Neural progenitor cell (in vitro differentiated cells): Measurements from ENCODE around the gene KRT13. TPM values are rescaled to one million over a fixed set of nuclear protein-coding genes. Genes with fewer than 3 reads are reported as not detected.
A peak's percentile ranks its signal among the peaks of the same experiment; 100 is the strongest.

Source experiments
- DNase-seq: peaks from one replicate; pipeline ENCODE4 v3.0.0-alpha.2; 2016; ENCODE audit warnings: low spot score
- H2AFZ ChIP-seq: fragments of 200-600 bp; sonication (generic); replicated peaks from 2 replicates; pipeline ENCODE4 v1.6.1; 2016; ENCODE audit warnings: antibody characterized with exemption
- H3F3A ChIP-seq: fragments of 200-600 bp; sonication (generic); 2 replicates; pipeline ENCODE4 v1.6.1; 2016; ENCODE audit warnings: antibody characterized with exemption, low read depth
- H3K27ac ChIP-seq: fragments of 200-600 bp; sonication (generic); 2 replicates; pipeline ENCODE4 v1.5.1; 2016; ENCODE audit warnings: mild to moderate bottlenecking
- H3K27me3 ChIP-seq: fragments of 200-600 bp; sonication (generic); 2 replicates; pipeline ENCODE4 v1.6.1; 2016; ENCODE audit warnings: mild to moderate bottlenecking, moderate library complexity
- H3K36me3 ChIP-seq: fragments of 200-600 bp; sonication (generic); 2 replicates; pipeline ENCODE4 v1.5.1; 2016
- H3K4me1 ChIP-seq: fragments of 200-600 bp; sonication (generic); 2 replicates; pipeline ENCODE4 v1.6.1; 2016; ENCODE audit warnings: mixed run types
- H3K4me2 ChIP-seq: fragments of 200-600 bp; sonication (generic); 2 replicates; pipeline ENCODE4 v1.6.1; 2016
- H3K4me3 ChIP-seq: fragments of 200-600 bp; sonication (generic); 2 replicates; pipeline ENCODE4 v1.5.1; 2016
- H3K79me2 ChIP-seq: fragments of 200-600 bp; sonication (generic); 2 replicates; pipeline ENCODE4 v1.6.1; 2016; ENCODE audit warnings: low read depth
- H3K9ac ChIP-seq: fragments of 200-600 bp; sonication (generic); 2 replicates; pipeline ENCODE4 v1.6.1; 2016
- H3K9me3 ChIP-seq: fragments of 200-600 bp; sonication (generic); 2 replicates; pipeline ENCODE4 v1.5.1; 2016; ENCODE audit warnings: low read depth
- H4K20me1 ChIP-seq: fragments of 200-600 bp; sonication (generic); 2 replicates; pipeline ENCODE4 v1.6.1; 2016; ENCODE audit warnings: low read depth
- H3K27ac Mint-ChIP-seq: 3 replicates; pipeline ENCODE4 v1.8.0; 2021; ENCODE audit warnings: mixed read lengths
- H3K27me3 Mint-ChIP-seq: 2 replicates; pipeline ENCODE4 v1.8.0; 2022; ENCODE audit warnings: low read depth, mild to moderate bottlenecking, inconsistent platforms, moderate library complexity, mixed read lengths; ENCODE audit not compliant: insufficient read depth
- H3K36me3 Mint-ChIP-seq: 3 replicates; pipeline ENCODE4 v1.8.0; 2021; ENCODE audit warnings: mixed read lengths
- H3K4me1 Mint-ChIP-seq: 3 replicates; pipeline ENCODE4 v1.8.0; 2021; ENCODE audit warnings: mixed read lengths
- H3K4me3 Mint-ChIP-seq: 3 replicates; pipeline ENCODE4 v1.8.0; 2021; ENCODE audit warnings: mild to moderate bottlenecking, moderate library complexity, mixed read lengths
- H3K9me3 Mint-ChIP-seq: 3 replicates; pipeline ENCODE4 v1.8.0; 2020; ENCODE audit warnings: mixed read lengths
- EZH2 ChIP-seq: fragments of 200-600 bp; sonication (generic); IDR thresholded peaks from 2 replicates; pipeline ENCODE4 v1.6.1; 2017; ENCODE audit warnings: antibody characterized with exemption, mild to moderate bottlenecking, moderate library complexity
- EZH2phosphoT487 ChIP-seq: fragments of 200-600 bp; sonication (generic); IDR thresholded peaks from 2 replicates; pipeline ENCODE4 v1.6.1; 2017; ENCODE audit warnings: antibody characterized with exemption
- total RNA-seq: library from RNA; depleted of rRNA; stranded (reverse); fragments of >200 nt; gene quantifications from 2 replicates; pipeline ENCODE4 v1.2.3, GENCODE V29; 2015; ENCODE audit warnings: low replicate concordance
- TF ChIP-seq, protein P1 (sequence below): fragments of 200-600 bp; sonication (generic); IDR thresholded peaks from 2 replicates; pipeline ENCODE4 v1.5.1; 2017; ENCODE audit warnings: antibody characterized with exemption, mild to moderate bottlenecking

KRT13 gene
- total RNA-seq, 1 donor from 2014 or later = not detected

DNA sequence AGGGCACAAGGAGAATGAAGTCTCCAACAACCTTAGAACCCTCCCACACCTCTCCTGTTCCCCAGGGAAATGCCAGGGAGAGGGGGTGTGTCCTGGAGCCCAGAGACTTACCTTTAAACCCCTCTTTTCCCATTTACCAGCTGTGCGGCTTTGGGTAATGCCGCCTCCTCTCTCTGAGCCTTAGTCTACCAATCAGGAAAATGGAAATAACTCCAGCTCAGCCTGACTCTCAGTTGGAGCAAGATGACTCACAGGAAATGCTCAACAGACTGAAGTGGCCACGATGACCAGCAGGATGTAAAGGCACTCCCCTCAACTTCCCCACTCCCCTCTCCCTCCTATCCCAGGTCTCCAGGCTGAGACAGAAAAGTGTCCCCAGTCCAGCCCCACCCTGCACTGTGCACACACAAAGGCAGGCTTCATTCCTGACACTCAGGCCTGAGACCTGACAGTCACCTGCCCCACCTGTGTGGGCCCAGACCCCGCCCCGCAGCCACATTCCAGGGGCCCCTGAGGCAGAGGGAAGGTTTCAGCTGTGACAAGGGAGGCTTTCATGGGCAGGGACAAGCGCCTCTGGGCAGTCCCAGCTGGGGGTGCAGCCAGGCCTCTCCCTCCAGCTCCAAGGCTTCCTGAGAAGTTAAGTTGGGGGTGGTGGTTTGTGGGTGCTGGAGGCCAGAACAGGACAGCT lies 16.3 kb upstream of the KRT13 start:
- no peak overlapping the region for H2AFZ ChIP-seq
- Mint-ChIP-seq H3K27me3 (peaks cover 26% of the 10 kb centered on the region), H3K36me3 (no peaks in the 10 kb centered on the region), H3K27ac (no peak overlapping the region), H3K4me3 (no peak overlapping the region), H3K9me3 (peaks cover 2% of the 10 kb centered on the region), H3K4me1 (peaks cover 5% of the 10 kb centered on the region)
- H3K79me2 ChIP-seq = peaks cover 15% of the 10 kb centered on the region
- H3K27ac ChIP-seq = no peak overlapping the region
- H3K9ac ChIP-seq = no peak overlapping the region
- no peak for TF ChIP-seq EZH2phosphoT487
- TF ChIP-seq EZH2 = no peak
- TF ChIP-seq, protein P1, sequence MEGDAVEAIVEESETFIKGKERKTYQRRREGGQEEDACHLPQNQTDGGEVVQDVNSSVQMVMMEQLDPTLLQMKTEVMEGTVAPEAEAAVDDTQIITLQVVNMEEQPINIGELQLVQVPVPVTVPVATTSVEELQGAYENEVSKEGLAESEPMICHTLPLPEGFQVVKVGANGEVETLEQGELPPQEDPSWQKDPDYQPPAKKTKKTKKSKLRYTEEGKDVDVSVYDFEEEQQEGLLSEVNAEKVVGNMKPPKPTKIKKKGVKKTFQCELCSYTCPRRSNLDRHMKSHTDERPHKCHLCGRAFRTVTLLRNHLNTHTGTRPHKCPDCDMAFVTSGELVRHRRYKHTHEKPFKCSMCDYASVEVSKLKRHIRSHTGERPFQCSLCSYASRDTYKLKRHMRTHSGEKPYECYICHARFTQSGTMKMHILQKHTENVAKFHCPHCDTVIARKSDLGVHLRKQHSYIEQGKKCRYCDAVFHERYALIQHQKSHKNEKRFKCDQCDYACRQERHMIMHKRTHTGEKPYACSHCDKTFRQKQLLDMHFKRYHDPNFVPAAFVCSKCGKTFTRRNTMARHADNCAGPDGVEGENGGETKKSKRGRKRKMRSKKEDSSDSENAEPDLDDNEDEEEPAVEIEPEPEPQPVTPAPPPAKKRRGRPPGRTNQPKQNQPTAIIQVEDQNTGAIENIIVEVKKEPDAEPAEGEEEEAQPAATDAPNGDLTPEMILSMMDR = no peak
- H3F3A ChIP-seq = peaks cover 31% of the 10 kb centered on the region
- H3K4me1 ChIP-seq = peaks cover 10% of the 10 kb centered on the region
- H3K36me3 ChIP-seq = no peaks in the 10 kb centered on the region
- no peak overlapping the region for H3K4me2 ChIP-seq
- H4K20me1 ChIP-seq = peaks cover 36% of the 10 kb centered on the region
- H3K27me3 ChIP-seq = no peaks in the 10 kb centered on the region
- H3K9me3 ChIP-seq = no peaks in the 10 kb centered on the region
- no peak overlapping the region for H3K4me3 ChIP-seq
- DNase-seq = no peak

DNA sequence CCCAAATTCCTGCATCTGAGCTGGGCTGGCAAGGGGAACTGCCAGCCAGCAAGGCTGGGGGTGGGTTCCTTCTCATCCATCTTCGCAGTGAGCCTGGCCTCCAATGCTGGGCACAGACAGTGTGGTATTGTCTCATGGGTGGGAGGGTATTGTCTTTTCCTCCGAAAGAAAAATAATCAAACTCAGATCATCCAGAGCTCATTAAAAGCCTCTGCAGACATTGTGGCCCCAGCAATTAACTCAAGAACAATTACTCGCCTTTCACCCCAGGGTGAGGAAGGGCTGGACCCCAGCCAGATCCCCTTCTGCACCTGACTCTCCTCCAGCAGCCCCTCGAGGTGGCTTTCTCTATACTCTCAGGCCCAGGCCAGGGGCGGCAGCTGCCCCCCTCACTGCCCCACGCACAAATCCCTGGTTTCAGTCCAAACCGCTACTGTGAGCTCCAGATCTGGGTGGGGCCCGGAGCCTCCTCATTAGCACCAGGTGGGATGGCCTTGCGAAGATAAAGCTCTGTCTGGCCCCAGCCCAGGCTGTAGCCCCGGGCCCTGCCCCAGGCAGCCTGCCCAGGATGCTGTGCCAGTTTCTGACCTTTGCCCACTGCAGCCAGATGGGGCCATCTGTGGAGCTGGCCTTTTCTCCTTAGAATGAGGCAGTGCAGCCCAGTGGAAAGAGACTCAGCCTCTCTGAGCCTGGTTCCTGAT lies 15.6 kb upstream of the KRT13 start:
- H3K4me2 ChIP-seq = no peak overlapping the region
- no peak overlapping the region for H3K4me3 Mint-ChIP-seq

DNA sequence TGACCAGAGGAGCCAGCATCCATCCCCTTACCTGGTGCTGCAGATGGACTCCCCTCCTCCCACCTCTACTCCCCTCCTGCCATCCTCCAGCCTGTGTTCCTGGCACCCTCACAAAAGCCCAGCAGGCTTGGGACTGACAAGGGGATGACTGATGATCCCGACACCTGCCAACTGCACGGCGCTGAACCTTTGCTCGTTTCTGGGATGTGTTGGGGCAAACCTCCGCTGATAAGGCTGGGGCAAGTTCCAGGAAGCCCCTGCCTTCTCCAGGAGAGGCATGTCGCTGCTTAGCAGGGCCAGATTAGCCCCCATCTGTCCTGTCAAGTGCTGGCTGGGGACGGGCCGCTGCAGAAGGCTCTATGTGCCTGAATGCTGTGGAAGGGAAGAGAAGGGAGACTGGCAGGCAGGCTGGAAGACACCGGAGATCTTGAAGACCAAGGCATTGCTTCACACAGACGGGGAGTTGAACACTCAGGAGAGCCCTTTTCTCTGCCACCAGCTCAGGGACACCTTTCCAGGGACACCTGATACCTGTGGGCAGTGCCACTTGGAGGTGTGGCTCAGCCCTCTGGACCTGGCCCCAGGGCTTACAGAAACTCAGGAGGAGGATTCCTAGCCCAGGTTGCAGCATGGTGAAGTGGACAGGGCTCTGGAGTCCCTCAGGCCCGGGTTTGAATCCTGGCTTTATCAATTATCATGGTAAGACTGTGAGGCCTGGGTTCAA lies 14.3 kb upstream of the KRT13 start:
- H3K36me3 Mint-ChIP-seq = no peaks in the 10 kb centered on the region
- peaks cover 8% of the 10 kb centered on the region for H3K4me1 ChIP-seq
- TF ChIP-seq EZH2phosphoT487 = no peak
- no peak for TF ChIP-seq EZH2
- TF ChIP-seq, protein P1 = no peak
- H3K4me2 ChIP-seq = no peak overlapping the region
- no peak for DNase-seq
- H3K9me3 Mint-ChIP-seq = no peaks in the 10 kb centered on the region
- no peaks in the 10 kb centered on the region for H3K27me3 ChIP-seq
- peaks cover 14% of the 10 kb centered on the region for H3K27me3 Mint-ChIP-seq
- H3K36me3 ChIP-seq = no peaks in the 10 kb centered on the region
- peaks cover 31% of the 10 kb centered on the region for H3F3A ChIP-seq
- peaks cover 16% of the 10 kb centered on the region for H4K20me1 ChIP-seq
- H3K79me2 ChIP-seq = no peaks in the 10 kb centered on the region
- no peak overlapping the region for H3K27ac ChIP-seq
- H3K9me3 ChIP-seq = no peaks in the 10 kb centered on the region
- no peak overlapping the region for H3K27ac Mint-ChIP-seq
- H3K4me1 Mint-ChIP-seq = peaks cover 5% of the 10 kb centered on the region
- no peak overlapping the region for H3K4me3 ChIP-seq
- no peak overlapping the region for H3K9ac ChIP-seq
- H2AFZ ChIP-seq = no peak overlapping the region
- H3K4me3 Mint-ChIP-seq = no peak overlapping the region

More for the DNA sequence above, 15.6 kb upstream of the KRT13 start:
- Mint-ChIP-seq H3K4me1 (peaks cover 5% of the 10 kb centered on the region), H3K9me3 (peaks cover 2% of the 10 kb centered on the region), H3K36me3 (no peaks in the 10 kb centered on the region), H3K27ac (peak overlapping the region; percentile 47), H3K27me3 (peaks cover 18% of the 10 kb centered on the region)
- peaks cover 31% of the 10 kb centered on the region for H3F3A ChIP-seq
- H3K4me1 ChIP-seq = peaks cover 8% of the 10 kb centered on the region
- peaks cover 8% of the 10 kb centered on the region for H3K79me2 ChIP-seq
- no peak for DNase-seq
- H3K9ac ChIP-seq = no peak overlapping the region
- no peaks in the 10 kb centered on the region for H3K27me3 ChIP-seq
- no peak overlapping the region for H2AFZ ChIP-seq
- no peaks in the 10 kb centered on the region for H3K36me3 ChIP-seq
- TF ChIP-seq EZH2 (no peak), EZH2phosphoT487 (no peak)
- TF ChIP-seq, protein P1 = no peak
- peaks cover 28% of the 10 kb centered on the region for H4K20me1 ChIP-seq
- no peak overlapping the region for H3K27ac ChIP-seq
- H3K4me3 ChIP-seq = no peak overlapping the region
- no peaks in the 10 kb centered on the region for H3K9me3 ChIP-seq
